ENCODE data around the gene HS1BP3.

Gene HS1BP3

GRCh38 chr2:20625491-20626391, 25.2 kb downstream of the HS1BP3 start:
- no peaks in the 10 kb centered on the region for H3K79me2 ChIP-seq (ENCODE audit: insufficient read depth, low read depth)
- H3K4me2 ChIP-seq = no peak overlapping the region
- no peaks in the 10 kb centered on the region for H3K27me3 ChIP-seq (ENCODE audit: insufficient read depth, low read depth)
- H3K27ac ChIP-seq = no peak overlapping the region
- H3K4me1 ChIP-seq (ENCODE audit: low read depth, poor library complexity, severe bottlenecking) = no peaks in the 10 kb centered on the region
- no peak overlapping the region for H3K9ac ChIP-seq
- H3K36me3 ChIP-seq (ENCODE audit: insufficient read depth) = no peaks in the 10 kb centered on the region
- H2AFZ ChIP-seq (ENCODE audit: low read depth) = no peak overlapping the region
- H4K20me1 ChIP-seq (ENCODE audit: insufficient read depth) = no peaks in the 10 kb centered on the region
- TF ChIP-seq CTCF (conservative IDR thresholded peaks at IDR 0.05; ENCODE audit: low read depth, low read length) = no peak
- no peak overlapping the region for H3K4me3 ChIP-seq (IDR thresholded peaks at IDR 0.05; ENCODE audit: insufficient read depth, low read depth, low read length)

- H2AFZ ChIP-seq (ENCODE audit: low read depth) = no peak overlapping the region
- no peak overlapping the region for H3K4me2 ChIP-seq
- no peaks in the 10 kb centered on the region for H3K36me3 ChIP-seq (ENCODE audit: insufficient read depth)
- no peaks in the 10 kb centered on the region for H3K27me3 ChIP-seq (ENCODE audit: insufficient read depth, low read depth)
- no peaks in the 10 kb centered on the region for H3K79me2 ChIP-seq (ENCODE audit: insufficient read depth, low read depth)
- H3K9ac ChIP-seq = no peak overlapping the region
- no peaks in the 10 kb centered on the region for H3K4me1 ChIP-seq (ENCODE audit: low read depth, poor library complexity, severe bottlenecking)
- no peak overlapping the region for H3K27ac ChIP-seq
- no peak overlapping the region for H3K4me3 ChIP-seq (IDR thresholded peaks at IDR 0.05; ENCODE audit: insufficient read depth, low read depth, low read length)
- TF ChIP-seq CTCF (conservative IDR thresholded peaks at IDR 0.05; ENCODE audit: low read depth, low read length) = no peak
- no peaks in the 10 kb centered on the region for H4K20me1 ChIP-seq (ENCODE audit: insufficient read depth)
Observed at GRCh38 chr2:20624884-20625485, 25.9 kb downstream of the HS1BP3 start.

GRCh38 chr2:20624156-20624883, 26.6 kb downstream of the HS1BP3 start:
- no peak overlapping the region for H3K27ac ChIP-seq
- no peaks in the 10 kb centered on the region for H3K79me2 ChIP-seq (ENCODE audit: insufficient read depth, low read depth)
- H2AFZ ChIP-seq (ENCODE audit: low read depth) = no peak overlapping the region
- no peaks in the 10 kb centered on the region for H4K20me1 ChIP-seq (ENCODE audit: insufficient read depth)
- no peaks in the 10 kb centered on the region for H3K27me3 ChIP-seq (ENCODE audit: insufficient read depth, low read depth)
- no peaks in the 10 kb centered on the region for H3K4me1 ChIP-seq (ENCODE audit: low read depth, poor library complexity, severe bottlenecking)
- H3K36me3 ChIP-seq (ENCODE audit: insufficient read depth) = no peaks in the 10 kb centered on the region
- no peak overlapping the region for H3K4me3 ChIP-seq (IDR thresholded peaks at IDR 0.05; ENCODE audit: insufficient read depth, low read depth, low read length)
- no peak overlapping the region for H3K4me2 ChIP-seq
- no peak for TF ChIP-seq CTCF (conservative IDR thresholded peaks at IDR 0.05; ENCODE audit: low read depth, low read length)
- H3K9ac ChIP-seq = no peak overlapping the region

- no peak overlapping the region for H3K27ac ChIP-seq
Observed at GRCh38 chr2:20623741-20624155, 27.1 kb downstream of the HS1BP3 start.

More at GRCh38 chr2:20623741-20624155, 27.1 kb downstream of the HS1BP3 start:
- Histone ChIP-seq H2AFZ (ENCODE audit: low read depth) (no peak overlapping the region), H3K4me1 (ENCODE audit: low read depth, poor library complexity, severe bottlenecking) (no peaks in the 10 kb centered on the region), H3K79me2 (ENCODE audit: insufficient read depth, low read depth) (no peaks in the 10 kb centered on the region), H3K36me3 (ENCODE audit: insufficient read depth) (no peaks in the 10 kb centered on the region), H3K27me3 (ENCODE audit: insufficient read depth, low read depth) (no peaks in the 10 kb centered on the region), H3K4me2 (no peak overlapping the region), H4K20me1 (ENCODE audit: insufficient read depth) (no peaks in the 10 kb centered on the region), H3K4me3 (IDR thresholded peaks at IDR 0.05; ENCODE audit: insufficient read depth, low read depth, low read length) (no peak overlapping the region), H3K9ac (no peak overlapping the region)
- TF ChIP-seq CTCF (conservative IDR thresholded peaks at IDR 0.05; ENCODE audit: low read depth, low read length) = no peak

Data from KMS-11 (cell line).